Gastrocnemius medialis (tissue), 4 donors: Measurements from ENCODE around the gene LRRC8D. TPM values are rescaled to one million over a fixed set of nuclear protein-coding genes. Genes with fewer than 3 reads are reported as not detected.
A peak's percentile ranks its signal among the peaks of the same experiment; 100 is the strongest.

Experiments used
- ATAC-seq, 2 donors: fragments of 150-250 bp; one replicate each; pipeline ENCODE4 v1.9.1; 2016
- DNase-seq, 2 donors: peaks; one replicate each; pipeline ENCODE4 v3.0.0-alpha.2; 2019
- H3K27ac ChIP-seq, 4 donors: fragments of 200-600 bp; sonication (generic); 1 replicate in 1 of 4; 2 replicates in 3 of 4; pipeline ENCODE4 v1.5.1; 2016 to 2018; ENCODE audit warnings: mild to moderate bottlenecking in 2 of 4, moderate library complexity in 1 of 4
- H3K27me3 ChIP-seq, 3 donors: fragments of 200-600 bp; sonication (generic) in 2 of 3; 1 replicate in 1 of 3; 2 replicates in 2 of 3; pipeline versions ENCODE4 v1.5.1 to v1.6.0; 2016 to 2019; ENCODE audit warnings: mild to moderate bottlenecking in 1 of 3, moderate library complexity in 1 of 3
- H3K36me3 ChIP-seq, 2 donors: fragments of 200-600 bp; sonication (generic) in 1 of 2; one replicate each; pipeline ENCODE4 v1.5.1; 2017 to 2018
- H3K4me1 ChIP-seq, 2 donors: fragments of 200-600 bp; sonication (generic) in 1 of 2; one replicate each; pipeline ENCODE4 v1.5.1; 2016 to 2017; ENCODE audit warnings: mild to moderate bottlenecking in 2 of 2
- H3K4me3 ChIP-seq, 4 donors: fragments of 200-600 bp; sonication (generic) in 3 of 4; 1 replicate in 1 of 4; 2 replicates in 3 of 4; pipeline ENCODE4 v1.5.1; 2016 to 2019; ENCODE audit warnings: mild to moderate bottlenecking in 2 of 4
- H3K9me3 ChIP-seq, 3 donors: fragments of 200-600 bp; sonication (generic) in 2 of 3; 1 replicate in 1 of 3; 2 replicates in 2 of 3; pipeline ENCODE4 v1.5.1; 2016 to 2019
- CTCF ChIP-seq, 5 experiments: fragments of 450-650 bp in 3 of 5; fragments of 200-600 bp in 2 of 5; sonication (generic) in 2 of 5; IDR thresholded peaks in 4 of 5; conservative IDR thresholded peaks in 1 of 5; 1 replicate in 4 of 5; 2 replicates in 1 of 5; pipeline ENCODE4 v1.5.1; 2016 to 2019; ENCODE audit warnings: antibody characterized with exemption in 5 of 5, mild to moderate bottlenecking in 3 of 5, moderate library complexity in 3 of 5
- POLR2A ChIP-seq, 2 donors: fragments of 450-650 bp; IDR thresholded peaks; one replicate each; pipeline ENCODE4 v1.6.1; 2017; ENCODE audit warnings: antibody characterized with exemption in 2 of 2, mild to moderate bottlenecking in 2 of 2, moderate library complexity in 2 of 2
- in situ Hi-C, 4 donors: fragments of 200-750 bp; cut with MboI; loops; one replicate each; pipeline versions ENCODE4 v1.15.0 to v1.8.0; 2017; ENCODE audit warnings: low sequenced_read_pairs in 4 of 4
- intact Hi-C: fragments of 100-400 bp; cut with DNase I; formaldehyde crosslinking; loops from one replicate; pipeline ENCODE4 v1.15.1; 2023; ENCODE audit warnings: low total_unique reads
- total RNA-seq, 4 donors: library from RNA; depleted of rRNA; stranded (reverse); fragments of >200 nt; gene quantifications; one replicate each; pipeline versions ENCODE4 v1.1.0 to v1.2.3, GENCODE V29; 2016

LRRC8D gene
- total RNA-seq, 4 donors from 2014 or later: 3.0 to 15.0 (median 9.2) TPM

- H3K9me3 ChIP-seq: no peaks in the 10 kb centered on the region
- H3K27me3 ChIP-seq: no peaks in the 10 kb centered on the region
- peaks cover 9 to 23% of the 10 kb centered on the region in 2 donors for H3K4me1 ChIP-seq
- DNase-seq: no peak
- intact Hi-C loops: no loop called here
- no peak overlapping the region for H3K4me3 ChIP-seq
- no peaks in the 10 kb centered on the region for H3K36me3 ChIP-seq
- in situ Hi-C loops: no loop called here
- no peak for ATAC-seq
- TF ChIP-seq POLR2A (IDR thresholded peaks at IDR 0.05): no peak
- no peak for TF ChIP-seq CTCF (IDR thresholded peaks at IDR 0.05 in 4 of 5, conservative IDR thresholded peaks at IDR 0.05 in 1 of 5)
- H3K27ac ChIP-seq: no peak overlapping the region
Measured at GRCh38 chr1:89832496-89833127, 11.8 kb downstream of the LRRC8D start.

DNA sequence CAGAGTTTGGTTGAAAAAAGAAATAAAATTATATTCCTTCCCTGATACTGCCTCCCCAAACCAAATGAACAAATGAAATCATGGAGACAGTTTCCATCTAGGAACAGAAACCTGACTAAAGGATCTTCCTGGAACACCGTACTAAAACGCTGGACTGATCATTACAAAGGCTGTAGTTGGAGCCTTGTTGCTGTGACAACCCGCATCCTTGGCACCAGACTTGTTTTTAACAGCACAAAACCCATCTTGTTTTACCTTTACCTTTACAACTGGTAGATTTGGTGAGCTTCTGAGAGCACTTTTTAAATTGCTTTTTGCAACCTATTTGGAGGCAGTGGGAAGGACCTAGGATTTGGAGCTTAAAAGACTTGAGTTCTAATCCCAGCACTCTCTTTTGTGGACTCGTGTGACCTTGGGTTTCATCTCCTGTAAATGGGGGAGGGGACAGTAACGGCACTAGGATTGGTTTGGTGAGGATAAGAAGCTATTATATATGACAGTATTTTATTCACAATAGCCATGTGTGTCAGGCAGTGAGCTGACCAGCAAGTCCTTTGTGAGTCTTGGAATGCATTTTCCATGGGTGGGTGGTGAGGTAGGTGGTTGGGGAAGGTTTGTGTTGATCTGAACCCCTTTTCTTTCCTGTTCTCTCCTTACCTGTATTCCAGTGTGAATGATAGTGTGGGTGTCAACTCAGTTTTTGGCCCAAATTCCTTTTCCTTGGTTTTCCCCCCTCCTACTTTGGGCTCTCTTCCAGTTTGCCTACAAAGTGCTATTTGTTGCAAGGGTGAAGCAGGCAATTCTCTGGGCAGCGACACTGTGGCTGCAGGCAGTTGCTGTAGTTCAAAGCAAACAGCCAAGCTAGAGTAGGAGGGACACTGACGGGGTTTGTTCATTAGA is 12.6 kb downstream of the LRRC8D start:
- H3K27ac ChIP-seq: no peak overlapping the region
- no peaks in the 10 kb centered on the region for H3K27me3 ChIP-seq
- H3K36me3 ChIP-seq: no peaks in the 10 kb centered on the region
- H3K4me3 ChIP-seq: no peak overlapping the region
- peaks cover 9 to 23% of the 10 kb centered on the region in 2 donors for H3K4me1 ChIP-seq
- H3K9me3 ChIP-seq: no peaks in the 10 kb centered on the region
- in situ Hi-C loops (no loop called here), intact Hi-C loops (no loop called here)
- TF ChIP-seq POLR2A (IDR thresholded peaks at IDR 0.05) (no peak), CTCF (IDR thresholded peaks at IDR 0.05 in 4 of 5, conservative IDR thresholded peaks at IDR 0.05 in 1 of 5) (no peak)
- DNase-seq: no peak
- ATAC-seq: no peak

DNA sequence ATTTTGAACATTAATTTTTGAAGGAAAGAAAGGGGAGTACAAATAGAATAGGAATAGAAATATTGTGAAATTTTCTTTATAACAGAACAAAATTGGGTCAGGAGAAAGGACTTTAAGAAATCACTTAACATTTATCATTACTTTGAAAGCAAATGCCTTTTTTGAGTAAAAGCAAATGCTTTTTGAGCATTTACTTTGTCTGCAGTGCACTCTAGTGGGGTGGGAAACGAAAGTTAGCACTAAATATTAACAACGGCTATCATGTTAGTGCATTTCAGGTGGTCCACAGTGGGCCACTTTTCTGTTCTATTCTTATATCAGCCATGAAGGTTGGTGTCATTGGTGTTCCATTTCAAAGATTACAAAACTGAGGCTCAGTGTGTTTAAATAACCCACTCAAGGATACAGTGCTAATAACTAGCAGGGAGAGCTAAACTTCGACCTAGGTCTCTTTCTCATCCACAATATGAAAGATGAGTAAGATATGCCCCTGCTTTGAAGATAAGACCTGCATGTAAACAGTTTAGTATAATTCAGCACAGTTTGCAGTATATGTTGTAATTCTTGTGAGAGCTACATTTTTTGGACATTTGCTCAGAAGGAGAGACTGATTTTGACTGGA is 13.4 kb downstream of the LRRC8D start:
- no peaks in the 10 kb centered on the region for H3K9me3 ChIP-seq
- H3K27ac ChIP-seq: no peak overlapping the region
- H3K27me3 ChIP-seq: no peaks in the 10 kb centered on the region
- no peaks in the 10 kb centered on the region for H3K36me3 ChIP-seq
- DNase-seq (no peak), ATAC-seq (no peak)
- H3K4me3 ChIP-seq: no peak overlapping the region
- in situ Hi-C loops: no loop called here
- intact Hi-C loops: no loop called here
- no peak for TF ChIP-seq CTCF (IDR thresholded peaks at IDR 0.05 in 4 of 5, conservative IDR thresholded peaks at IDR 0.05 in 1 of 5)
- TF ChIP-seq POLR2A (IDR thresholded peaks at IDR 0.05): no peak
- H3K4me1 ChIP-seq: peaks cover 9 to 23% of the 10 kb centered on the region in 2 donors

DNA sequence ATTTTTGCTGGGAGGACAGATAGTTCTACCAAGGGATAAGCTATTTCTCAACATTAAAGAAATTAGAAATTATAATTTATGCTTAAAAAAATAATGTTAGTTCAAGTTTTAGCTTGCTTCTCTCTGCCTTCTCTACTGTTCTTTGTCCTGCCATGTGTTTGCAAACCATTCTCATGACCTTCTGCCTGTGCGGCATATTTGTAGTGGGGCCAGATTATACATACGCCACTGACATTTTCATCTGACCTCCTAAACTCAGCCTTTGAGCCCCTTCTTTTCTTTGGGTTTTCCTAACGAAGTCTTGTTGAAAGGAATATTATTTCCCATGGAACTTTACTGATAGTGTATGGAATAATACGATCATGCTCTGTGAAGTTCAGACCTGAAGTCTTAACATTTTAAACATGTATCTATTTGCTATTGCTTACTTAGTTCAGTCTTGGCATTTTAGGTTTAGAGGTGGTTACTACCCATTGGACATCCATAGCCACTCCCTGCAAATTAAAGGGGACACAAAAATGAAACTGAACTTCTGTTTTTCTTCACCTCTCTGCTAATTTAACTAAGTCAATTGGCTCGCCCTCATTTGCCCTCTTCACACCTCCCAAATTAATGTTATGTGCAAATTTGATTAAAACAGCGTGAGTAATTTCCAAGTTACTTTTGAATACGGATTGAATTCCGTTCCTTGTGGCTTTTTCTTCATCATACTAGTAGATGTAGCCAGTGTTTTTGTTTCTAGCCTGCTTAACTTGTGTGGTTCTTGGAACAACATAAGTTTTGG is 15.6 kb downstream of the LRRC8D start:
- Histone ChIP-seq H3K9me3 (no peaks in the 10 kb centered on the region), H3K36me3 (no peaks in the 10 kb centered on the region), H3K4me3 (no peak overlapping the region), H3K27ac (no peak overlapping the region), H3K27me3 (no peaks in the 10 kb centered on the region), H3K4me1 (peaks cover 9 to 30% of the 10 kb centered on the region in 2 donors)
- intact Hi-C loops: no loop called here
- in situ Hi-C loops: no loop called here
- ATAC-seq (peak in 1 of 2 donors; percentile 49), DNase-seq (no peak)
- no peak for TF ChIP-seq POLR2A (IDR thresholded peaks at IDR 0.05)
- no peak for TF ChIP-seq CTCF (IDR thresholded peaks at IDR 0.05 in 4 of 5, conservative IDR thresholded peaks at IDR 0.05 in 1 of 5)
